Measurements from ENCODE around the gene SHCBP1L. TPM values are rescaled to one million over a fixed set of nuclear protein-coding genes. Genes with fewer than 3 reads are reported as not detected.

Gene SHCBP1L
- total and polyA plus RNA-seq, 7 donors = not detected

GRCh38 chr1:182888736-182889531, 64.0 kb downstream of the SHCBP1L start:
- no peak for TF ChIP-seq POLR2A (IDR thresholded peaks at IDR 0.05)
- peak in 1 of 4 donors; percentile 22 for TF ChIP-seq POLR2AphosphoS5 (IDR thresholded peaks at IDR 0.05)
- Histone ChIP-seq H3K4me3 (no peak overlapping the region), H3K9me3 (no peaks in the 10 kb centered on the region), H3K27ac (peak overlapping the region in 2 of 4 donors; percentile 0 to 28), H3K27me3 (no peaks in the 10 kb centered on the region), H3K4me1 (no peaks in the 10 kb centered on the region), H3K36me3 (peaks cover 30 to 55% (median 36%) of the 10 kb centered on the region in 4 donors)
- WGBS, 2 donors = 84% methylated on average over 7 of the region's 7 CpGs
- no peak for DNase-seq
- intact Hi-C loops (cut with DNase I) = no loop called here

GRCh38 chr1:182886985-182887384, 66.0 kb downstream of the SHCBP1L start:
- intact Hi-C loops (cut with DNase I) = no loop called here
- 96 to 98% methylated on average over 11 of the region's 11 CpGs for WGBS, 2 donors
- H3K36me3 ChIP-seq = peaks cover 46 to 74% (median 53%) of the 10 kb centered on the region in 4 donors
- H3K4me3 ChIP-seq = no peak overlapping the region
- no peaks in the 10 kb centered on the region for H3K9me3 ChIP-seq
- H3K27me3 ChIP-seq = no peaks in the 10 kb centered on the region
- no peaks in the 10 kb centered on the region for H3K4me1 ChIP-seq
- no peak overlapping the region for H3K27ac ChIP-seq
- DNase-seq = no peak
- TF ChIP-seq POLR2A (IDR thresholded peaks at IDR 0.05) (no peak), POLR2AphosphoS5 (IDR thresholded peaks at IDR 0.05) (no peak), CTCF (IDR thresholded peaks at IDR 0.05) (no peak), EP300 (IDR thresholded peaks at IDR 0.05) (no peak)

- H3K4me3 ChIP-seq = no peak overlapping the region
- intact Hi-C loops (cut with DNase I) = no loop called here
- H3K36me3 ChIP-seq = peaks cover 60 to 88% (median 67%) of the 10 kb centered on the region in 4 donors
- 96 to 98% methylated on average over 3 of the region's 3 CpGs for WGBS, 2 donors
- H3K27ac ChIP-seq = no peak overlapping the region
- no peaks in the 10 kb centered on the region for H3K9me3 ChIP-seq
- no peak for DNase-seq
- H3K27me3 ChIP-seq = no peaks in the 10 kb centered on the region
- TF ChIP-seq CTCF (IDR thresholded peaks at IDR 0.05) (no peak), POLR2AphosphoS5 (IDR thresholded peaks at IDR 0.05) (no peak), POLR2A (IDR thresholded peaks at IDR 0.05) (no peak), EP300 (IDR thresholded peaks at IDR 0.05) (no peak)
- H3K4me1 ChIP-seq = no peaks in the 10 kb centered on the region
Measured at GRCh38 chr1:182885591-182885990, 67.4 kb downstream of the SHCBP1L start.

GRCh38 chr1:182884872-182885271, 68.1 kb downstream of the SHCBP1L start:
- intact Hi-C loops (cut with DNase I) = no loop called here
- H3K36me3 ChIP-seq = peaks cover 66 to 95% (median 72%) of the 10 kb centered on the region in 4 donors
- H3K27ac ChIP-seq = no peak overlapping the region

More at GRCh38 chr1:182884872-182885271, 68.1 kb downstream of the SHCBP1L start:
- Histone ChIP-seq H3K4me1 (no peaks in the 10 kb centered on the region), H3K9me3 (no peaks in the 10 kb centered on the region), H3K4me3 (no peak overlapping the region), H3K27me3 (no peaks in the 10 kb centered on the region)
- DNase-seq = no peak
- no peak for TF ChIP-seq POLR2A (IDR thresholded peaks at IDR 0.05)
- TF ChIP-seq CTCF (IDR thresholded peaks at IDR 0.05) = no peak
- TF ChIP-seq POLR2AphosphoS5 (IDR thresholded peaks at IDR 0.05) = no peak
- TF ChIP-seq EP300 (IDR thresholded peaks at IDR 0.05) = no peak

All from sigmoid colon (tissue), 7 donors.